Left ventricle myocardium inferior (tissue), 1 donor: ENCODE measurements around the gene IRF5. TPM values are rescaled to one million over a fixed set of nuclear protein-coding genes. Genes with fewer than 3 reads are reported as not detected.
"Not testable (repeated sequence)": the region's sequence is repeated elsewhere in the genome, so short reads cannot be mapped to it uniquely, and the experiment has no call there.

Experiments
- DNase-seq: peaks from one replicate; pipeline ENCODE4 v3.0.0-alpha.2; 2020
- H3K27ac ChIP-seq: fragments of 200-600 bp; replicated peaks from 2 replicates; pipeline ENCODE4 v1.8.0; 2021
- H3K27me3 ChIP-seq: fragments of 200-600 bp; 2 replicates; pipeline ENCODE4 v1.8.0; 2021; ENCODE audit warnings: low read depth
- H3K36me3 ChIP-seq: fragments of 200-600 bp; 2 replicates; pipeline ENCODE4 v1.8.0; 2021
- H3K4me1 ChIP-seq: fragments of 200-600 bp; 2 replicates; pipeline ENCODE4 v1.8.0; 2021
- H3K4me3 ChIP-seq: fragments of 200-600 bp; 2 replicates; pipeline ENCODE4 v1.8.0; 2021; ENCODE audit warnings: mild to moderate bottlenecking, moderate library complexity
- H3K9me3 ChIP-seq: fragments of 200-600 bp; replicated peaks from 2 replicates; pipeline ENCODE4 v1.8.0; 2021
- CTCF ChIP-seq: fragments of 200-600 bp; IDR thresholded peaks from 2 replicates; pipeline ENCODE4 v1.8.0; 2021; ENCODE audit warnings: antibody characterized with exemption, mild to moderate bottlenecking, borderline replicate concordance
- intact Hi-C: fragments of 100-400 bp; cut with micrococcal nuclease; formaldehyde crosslinking; loops from one replicate; pipeline ENCODE4 v1.11.0; 2022
- total RNA-seq: library from RNA; stranded (reverse); fragmentation: NEBNext Ultra II Directional; extraction: Animal tissue kit (Norgen Biotek cat#: 25700); gene quantifications from one replicate; pipeline ENCODE4 v1.2.1, GENCODE V29; 2021
- donor health status: DM: no; HTN: yes; CAD: no; lungs with severe emphysema.

The IRF5 gene
- total RNA-seq, 1 donor from 2014 or later, result 2.2 TPM

DNA sequence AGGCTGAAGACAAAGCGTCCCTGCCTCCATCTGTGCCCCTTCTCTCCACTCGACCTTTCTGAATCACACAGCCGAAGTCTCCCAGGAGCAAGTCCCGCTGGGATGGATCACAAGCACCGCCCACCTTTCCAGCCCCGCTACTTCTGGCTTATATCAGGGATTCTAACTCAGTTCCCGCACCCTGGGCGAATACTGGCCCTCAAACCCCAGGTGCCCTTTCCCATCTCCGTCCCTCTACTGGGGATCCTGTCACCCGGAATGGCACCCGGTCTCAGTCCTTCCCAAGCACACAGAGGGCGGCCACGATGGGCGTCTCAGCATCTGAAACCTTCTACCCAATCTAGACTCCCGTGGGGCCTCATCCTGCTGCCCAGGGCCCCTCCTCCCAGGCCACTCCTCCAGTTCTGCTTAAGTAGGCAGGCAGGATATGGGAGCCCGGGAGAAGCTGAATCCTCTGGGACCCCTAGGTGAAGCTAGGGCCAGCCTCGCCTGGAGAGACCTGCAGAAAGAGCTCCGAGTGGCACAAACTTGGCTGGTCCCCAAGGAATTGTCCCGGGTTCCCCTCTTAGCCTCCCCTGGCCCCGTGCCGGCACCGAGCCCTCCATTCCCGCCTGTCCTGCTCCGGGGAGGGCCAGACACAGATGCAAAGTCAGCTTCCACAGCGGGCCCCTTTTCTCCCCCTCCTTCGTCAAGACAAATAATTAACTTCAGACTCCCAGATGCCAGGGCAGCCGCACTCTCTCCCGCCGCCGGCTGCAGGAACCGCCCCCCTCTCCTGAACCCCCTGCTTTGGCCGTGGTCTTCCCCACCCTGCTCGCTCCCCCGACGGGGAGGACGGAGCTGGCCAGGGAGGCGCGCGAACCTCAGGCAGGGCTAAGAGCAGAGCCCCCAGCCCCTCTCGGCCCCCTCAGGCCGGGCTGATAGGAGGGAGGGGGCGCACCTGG is 27.8 kb upstream of the IRF5 start:
- H3K27me3 ChIP-seq, result peaks cover 85% of the 10 kb centered on the region
- DNase-seq, result no peak
- intact Hi-C loops, result loop anchor here (10.0 kb wide), 1 partner anchor 185 kb away; no protein-coding TSS in a partner anchor

DNA sequence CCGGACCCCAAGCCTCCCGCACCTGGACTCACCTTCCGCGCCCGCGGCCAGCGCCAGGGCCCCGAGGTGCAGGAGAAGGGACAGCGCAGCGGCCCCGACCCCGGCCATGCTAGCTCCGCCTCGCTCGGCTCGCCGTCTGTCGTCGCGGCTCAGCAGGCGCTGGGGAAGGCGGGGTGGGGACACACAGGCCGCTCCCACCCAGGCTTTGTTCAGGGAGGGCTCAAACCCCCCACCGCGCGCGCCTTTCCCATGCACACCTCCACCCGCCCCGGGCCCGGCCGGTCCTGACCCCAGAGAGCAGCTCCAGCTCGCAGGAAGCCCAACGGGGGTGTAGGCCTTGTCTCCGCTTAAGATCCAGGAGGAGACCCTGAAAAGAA is 27.2 kb upstream of the IRF5 start, which contains the start of gene KCP:
TSS of gene KCP (minus strand) at position 141 of the 377 bp plus-strand sequence. CDS start at position 108, 33 bp downstream.
- peak within 1 kb of the TSS; percentile 53 for H3K4me3 ChIP-seq
- no peaks in the 10 kb centered on the region for H3K9me3 ChIP-seq
- no peak for DNase-seq
- intact Hi-C loops, result no loop called here
- no peaks in the 10 kb centered on the region for H3K36me3 ChIP-seq
- H3K4me1 ChIP-seq, result peaks cover 23% of the 10 kb centered on the region
- TF ChIP-seq CTCF, result no peak
- H3K27me3 ChIP-seq, result peaks cover 88% of the 10 kb centered on the region
- H3K27ac ChIP-seq, result peak within 1 kb of the TSS; percentile 19

More for the DNA sequence above, 27.8 kb upstream of the IRF5 start:
- TF ChIP-seq CTCF, result no peak
- Histone ChIP-seq H3K4me1 (peaks cover 16% of the 10 kb centered on the region), H3K36me3 (no peaks in the 10 kb centered on the region), H3K9me3 (no peaks in the 10 kb centered on the region), H3K4me3 (peak overlapping the region; percentile 53), H3K27ac (no peak overlapping the region)

GRCh38 chr7:128911423-128912031 is 26.2 kb upstream of the IRF5 start:
- Histone ChIP-seq H3K4me3 (no peak overlapping the region), H3K36me3 (no peaks in the 10 kb centered on the region), H3K4me1 (peaks cover 29% of the 10 kb centered on the region), H3K27me3 (peaks cover 91% of the 10 kb centered on the region), H3K27ac (peak overlapping the region; percentile 19), H3K9me3 (no peaks in the 10 kb centered on the region)
- peak; percentile 40 for DNase-seq
- intact Hi-C loops, result no loop called here
- TF ChIP-seq CTCF, result no peak

- no peak for TF ChIP-seq CTCF
- Histone ChIP-seq H3K4me3 (no peak overlapping the region), H3K4me1 (peaks cover 29% of the 10 kb centered on the region), H3K27me3 (peaks cover 91% of the 10 kb centered on the region), H3K9me3 (no peaks in the 10 kb centered on the region), H3K36me3 (no peaks in the 10 kb centered on the region), H3K27ac (no peak overlapping the region)
- DNase-seq, result no peak
- intact Hi-C loops, result no loop called here
Observed at GRCh38 chr7:128912281-128912680, 25.4 kb upstream of the IRF5 start.

DNA sequence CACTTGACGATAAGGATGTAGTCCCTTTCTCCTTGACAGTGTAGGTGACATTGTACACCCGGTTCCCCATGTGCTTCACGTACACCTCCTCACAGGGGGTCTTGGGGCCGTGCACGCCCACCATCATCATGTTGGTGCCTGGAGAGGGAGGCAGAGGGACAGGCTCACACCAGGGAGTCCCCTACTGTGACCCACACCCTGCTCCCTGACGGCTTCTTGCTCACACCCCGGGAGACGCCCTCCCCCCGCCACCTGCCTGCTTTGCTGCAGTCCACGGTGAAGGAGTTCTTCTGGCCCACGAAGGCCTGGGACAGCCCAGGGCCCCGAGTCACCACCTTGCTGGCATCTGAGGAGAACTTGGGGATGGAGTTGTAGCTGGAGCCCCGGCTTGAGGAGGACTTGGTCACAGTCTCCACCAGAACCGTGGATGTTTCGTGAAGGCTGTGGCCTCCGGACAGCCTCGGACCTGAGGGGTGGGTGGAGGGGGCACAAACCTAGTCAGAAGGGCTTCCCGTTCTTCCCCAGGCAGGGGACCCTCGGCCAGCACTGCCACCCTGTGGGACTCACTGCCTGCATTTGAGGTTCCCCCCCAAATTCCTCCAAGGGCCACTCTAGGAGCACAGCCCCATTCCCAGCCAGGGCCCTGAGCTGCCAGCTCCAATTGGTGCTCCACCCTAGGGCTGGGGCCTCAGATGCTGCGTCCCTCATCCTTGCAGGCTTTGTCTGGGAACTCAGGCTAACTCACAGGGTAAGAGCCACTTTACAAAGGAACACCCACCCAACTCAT is 24.8 kb upstream of the IRF5 start:
- H3K4me3 ChIP-seq, H3K27ac ChIP-seq, intact Hi-C loops, H3K9me3 ChIP-seq, H3K36me3 ChIP-seq, DNase-seq: not testable (repeated sequence)
- H3K27me3 ChIP-seq, result peaks cover 86% of the 10 kb centered on the region
- H3K4me1 ChIP-seq, result peaks cover 29% of the 10 kb centered on the region
